ENCODE data around the gene ACSBG1. TPM values are rescaled to one million over a fixed set of nuclear protein-coding genes. Genes with fewer than 3 reads are reported as not detected.
A peak's percentile ranks its signal among the peaks of the same experiment; 100 is the strongest.

The ACSBG1 gene
- total RNA-seq, 1 donor from 2014 or later: not detected

- intact Hi-C loops (cut with DNase I): loop anchor here (1.0 to 5.0 kb wide), 3 partner anchors 35 to 173 kb away; partner anchors contain the start of genes IDH3A, IREB2 and SKIC8
Observed at GRCh38 chr15:78264304-78265136, 30.2 kb upstream of the ACSBG1 start, which contains the start of gene DNAJA4. TSS of gene DNAJA4 (plus strand) at chr15:78264562. CDS start at chr15:78264764, 202 bp downstream.

GRCh38 chr15:78263907-78264303 is 29.5 kb upstream of the ACSBG1 start:
- peak overlapping the region; percentile 61 to 92 for H3K4me3 ChIP-seq
- H3K36me3 ChIP-seq: no peaks in the 10 kb centered on the region
- H3K4me1 ChIP-seq: peaks cover 8 to 10% of the 10 kb centered on the region in 2 donors
- no peak for DNase-seq (ENCODE audit: low spot score in 2 of 2)
- H3K27me3 ChIP-seq: no peaks in the 10 kb centered on the region
- intact Hi-C loops (cut with DNase I): loop anchor here (2.0 kb wide), 1 partner anchor 115 kb away; the partner anchor contains the start of gene IDH3A
- H3K27ac ChIP-seq: peak overlapping the region; percentile 22 to 75
- H3K9me3 ChIP-seq: no peaks in the 10 kb centered on the region
- TF ChIP-seq CTCF (IDR thresholded peaks at IDR 0.05): no peak

More at GRCh38 chr15:78264304-78265136, 30.2 kb upstream of the ACSBG1 start, which contains the start of gene DNAJA4:
- TF ChIP-seq CTCF (IDR thresholded peaks at IDR 0.05): peak in 1 of 3 experiments; percentile 28
- no peaks in the 10 kb centered on the region for H3K9me3 ChIP-seq
- peak within 1 kb of the TSS; percentile 61 to 92 for H3K4me3 ChIP-seq
- no peaks in the 10 kb centered on the region for H3K27me3 ChIP-seq
- no peaks in the 10 kb centered on the region for H3K36me3 ChIP-seq
- peaks cover 8 to 10% of the 10 kb centered on the region in 2 donors for H3K4me1 ChIP-seq
- H3K27ac ChIP-seq: peak within 1 kb of the TSS; percentile 44 to 75
- DNase-seq (ENCODE audit: low spot score in 2 of 2): peak in 1 of 2 donors; percentile 78

- Histone ChIP-seq H3K4me3 (no peak overlapping the region), H3K9me3 (no peaks in the 10 kb centered on the region), H3K27me3 (no peaks in the 10 kb centered on the region), H3K27ac (no peak overlapping the region), H3K36me3 (no peaks in the 10 kb centered on the region), H3K4me1 (peaks cover 8 to 10% of the 10 kb centered on the region in 2 donors)
- TF ChIP-seq CTCF (IDR thresholded peaks at IDR 0.05): no peak
- intact Hi-C loops (cut with DNase I): no loop called here
- no peak for DNase-seq (ENCODE audit: low spot score in 2 of 2)
Observed at GRCh38 chr15:78263351-78263781, 29.0 kb upstream of the ACSBG1 start.

- no peaks in the 10 kb centered on the region for H3K36me3 ChIP-seq
- no peak for TF ChIP-seq CTCF (IDR thresholded peaks at IDR 0.05)
- no peak overlapping the region for H3K4me3 ChIP-seq
- H3K27me3 ChIP-seq: no peaks in the 10 kb centered on the region
- no peak overlapping the region for H3K27ac ChIP-seq
- H3K4me1 ChIP-seq: peaks cover 4 to 8% of the 10 kb centered on the region in 2 donors
- no peaks in the 10 kb centered on the region for H3K9me3 ChIP-seq
- DNase-seq (ENCODE audit: low spot score in 2 of 2): no peak
- intact Hi-C loops (cut with DNase I): no loop called here
Observed at GRCh38 chr15:78261062-78261461, 26.7 kb upstream of the ACSBG1 start.

GRCh38 chr15:78260489-78260888 is 26.1 kb upstream of the ACSBG1 start:
- peaks cover 2 to 8% of the 10 kb centered on the region in 2 donors for H3K4me1 ChIP-seq
- intact Hi-C loops (cut with DNase I): no loop called here
- no peak for TF ChIP-seq CTCF (IDR thresholded peaks at IDR 0.05)
- H3K36me3 ChIP-seq: no peaks in the 10 kb centered on the region
- H3K27ac ChIP-seq: no peak overlapping the region
- H3K9me3 ChIP-seq: no peaks in the 10 kb centered on the region
- no peak overlapping the region for H3K4me3 ChIP-seq
- no peak for DNase-seq (ENCODE audit: low spot score in 2 of 2)
- no peaks in the 10 kb centered on the region for H3K27me3 ChIP-seq
